Astrocyte of the cerebellum (primary cell): Measurements from ENCODE around the gene PGM2.

ENCODE experiments used
- DNase-seq: peaks from one replicate; pipeline ENCODE4 v3.0.0-alpha.2; 2011; ENCODE audit warnings: low read depth
- H3K4me3 ChIP-seq: 2 replicates; pipeline ENCODE4 v1.5.1; 2011; ENCODE audit warnings: mild to moderate bottlenecking, low read depth, low read length, moderate library complexity
- CTCF ChIP-seq: IDR thresholded peaks from 2 replicates; pipeline ENCODE4 v1.5.1; 2012; ENCODE audit warnings: low read length, low read depth, moderate library complexity, mild to moderate bottlenecking; ENCODE audit errors: missing control alignments
- in situ Hi-C: cut with HindIII; loops from 2 replicates; pipeline ENCODE4 v1.10.0; 2017; ENCODE audit warnings: low sequenced_read_pairs

The PGM2 gene

GRCh38 chr4:37827030-37827685, 672 bp downstream of the PGM2 start:
- DNase-seq = no peak
- TF ChIP-seq CTCF = no peak
- peak overlapping the region; percentile 84 for H3K4me3 ChIP-seq
- in situ Hi-C loops = no loop called here

- DNase-seq = no peak
- peak overlapping the region; percentile 84 for H3K4me3 ChIP-seq
- no peak for TF ChIP-seq CTCF
- in situ Hi-C loops = no loop called here
Measured at GRCh38 chr4:37827802-37828321, 1.4 kb downstream of the PGM2 start.

GRCh38 chr4:37828843-37829242, 2.4 kb downstream of the PGM2 start:
- no peak for TF ChIP-seq CTCF
- in situ Hi-C loops = no loop called here
- DNase-seq = no peak
- no peak overlapping the region for H3K4me3 ChIP-seq

GRCh38 chr4:37830640-37831039, 4.2 kb downstream of the PGM2 start:
- TF ChIP-seq CTCF = no peak
- H3K4me3 ChIP-seq = no peak overlapping the region
- DNase-seq = no peak
- in situ Hi-C loops = no loop called here

GRCh38 chr4:37835031-37835430, 8.5 kb downstream of the PGM2 start:
- TF ChIP-seq CTCF = no peak
- in situ Hi-C loops = no loop called here

GRCh38 chr4:37835806-37836205, 9.3 kb downstream of the PGM2 start:
- TF ChIP-seq CTCF = no peak
- in situ Hi-C loops = no loop called here
- no peak overlapping the region for H3K4me3 ChIP-seq
- DNase-seq = no peak

More at GRCh38 chr4:37835031-37835430, 8.5 kb downstream of the PGM2 start:
- no peak for DNase-seq
- H3K4me3 ChIP-seq = no peak overlapping the region
